OCI-LY3 (cell line): ENCODE results near the gene CD4.

ENCODE experiments used
- CTCF ChIP-seq: fragments of 200-600, 300-600 bp; sonication (generic); IDR thresholded peaks from 2 replicates; pipeline ENCODE4 v1.5.1; 2014; ENCODE audit warnings: antibody characterized with exemption, low read length, low read depth
- EZH2phosphoT487 ChIP-seq: fragments of 200-600 bp; shearing (Covaris generic); IDR thresholded peaks from 2 replicates; pipeline ENCODE4 v1.6.1; 2018; ENCODE audit warnings: antibody characterized with exemption, mixed run types, low read depth

DNA sequence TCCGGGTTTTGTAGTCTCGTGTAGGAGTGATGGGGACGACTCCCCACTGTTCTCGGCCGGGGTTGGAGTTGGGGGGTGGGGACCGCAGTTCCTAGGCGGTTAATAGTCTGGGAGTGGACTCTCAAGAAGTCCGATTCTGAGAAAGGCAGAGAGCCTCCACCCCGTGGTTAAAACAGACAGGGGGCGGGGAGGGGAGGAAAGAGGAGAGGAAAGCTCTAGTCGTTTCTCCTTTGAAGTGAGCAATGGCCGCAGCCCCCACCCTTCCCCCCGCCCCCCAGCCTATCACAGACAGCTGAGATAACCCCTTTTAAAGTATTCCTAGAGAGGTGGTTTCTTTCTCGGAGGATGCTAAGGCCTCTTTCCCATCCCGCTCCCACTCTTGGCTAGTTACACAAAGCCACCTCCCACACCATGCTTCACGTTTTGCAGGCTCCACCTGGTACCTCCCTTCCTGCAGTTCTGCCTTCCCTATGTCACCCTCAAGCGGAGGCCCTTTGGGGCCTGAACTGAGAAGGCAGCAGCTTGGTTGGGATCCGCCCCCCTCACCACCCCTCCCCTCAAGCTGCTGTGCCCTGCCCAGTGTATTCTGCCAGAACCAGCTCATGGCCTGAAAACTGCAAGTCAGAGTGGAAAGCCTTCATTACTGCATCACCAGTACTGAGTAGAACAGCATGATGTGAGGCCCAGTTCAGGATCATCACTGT lies 63.5 kb downstream of the CD4 start:
- TF ChIP-seq EZH2phosphoT487 (no peak), CTCF (no peak)
